WTC11 (cell line): ENCODE results near the gene GDAP2.

ENCODE experiments used
- AFF4 ChIP-seq: sonication (generic); formaldehyde crosslinking; IDR thresholded peaks from 2 replicates; pipeline ENCODE4 v1.8.1; 2023; ENCODE audit warnings: mild to moderate bottlenecking, missing genetic modification reagents, borderline replicate concordance
- CTCF ChIP-seq: fragments of 200-600 bp; IDR thresholded peaks from 2 replicates; pipeline ENCODE4 v1.8.0; 2022; ENCODE audit warnings: antibody characterized with exemption
- FOXK1 ChIP-seq: sonication (generic); formaldehyde crosslinking; IDR thresholded peaks from 2 replicates; pipeline ENCODE4 v1.8.0; 2022; ENCODE audit warnings: mild to moderate bottlenecking, moderate library complexity, missing genetic modification reagents
- IRF2 ChIP-seq: sonication (generic); formaldehyde crosslinking; IDR thresholded peaks from 2 replicates; pipeline ENCODE4 v1.8.0; 2022; ENCODE audit warnings: low read depth, missing genetic modification reagents, borderline replicate concordance
- MAX ChIP-seq: sonication (generic); formaldehyde crosslinking; IDR thresholded peaks from 2 replicates; pipeline ENCODE4 v1.8.0; 2022; ENCODE audit warnings: mild to moderate bottlenecking, missing genetic modification reagents
- USF1 ChIP-seq: sonication (generic); formaldehyde crosslinking; IDR thresholded peaks from 2 replicates; pipeline ENCODE4 v1.8.0; 2022; ENCODE audit warnings: mild to moderate bottlenecking, missing genetic modification reagents
- USF2 ChIP-seq: sonication (generic); formaldehyde crosslinking; IDR thresholded peaks from 2 replicates; pipeline ENCODE4 v1.8.1; 2023; ENCODE audit warnings: mild to moderate bottlenecking, missing genetic modification reagents, moderate library complexity
- ZBTB43 ChIP-seq: sonication (generic); formaldehyde crosslinking; IDR thresholded peaks from 2 replicates; pipeline ENCODE4 v1.8.1; 2023; ENCODE audit warnings: mild to moderate bottlenecking, missing genetic modification reagents
- ZSCAN18 ChIP-seq: fragments of 250-450 bp; sonication (Bioruptor Pico); IDR thresholded peaks from 2 replicates; pipeline ENCODE4 v2.1.2; 2022; ENCODE audit warnings: mild to moderate bottlenecking, moderate library complexity

- no peak for TF ChIP-seq ZSCAN18 (CRISPR knock-in tag)
- TF ChIP-seq FOXK1 (CRISPR knock-in tag) = no peak
- no peak for TF ChIP-seq CTCF
- no peak for TF ChIP-seq AFF4 (CRISPR knock-in tag)
- no peak for TF ChIP-seq ZBTB43
- TF ChIP-seq IRF2 (CRISPR knock-in tag) = no peak
- TF ChIP-seq USF2 (CRISPR knock-in tag) = no peak
- TF ChIP-seq USF1 (CRISPR knock-in tag) = no peak
- TF ChIP-seq MAX (CRISPR knock-in tag) = no peak
Observed at GRCh38 chr1:117851687-117852086, 77.7 kb downstream of the GDAP2 start.
